ENCODE measurements around the gene LGMN. TPM values are rescaled to one million over a fixed set of nuclear protein-coding genes. Genes with fewer than 3 reads are reported as not detected.
A peak's percentile ranks its signal among the peaks of the same experiment; 100 is the strongest.
"Not testable (repeated sequence)": the region's sequence is repeated elsewhere in the genome, so short reads cannot be mapped to it uniquely, and the experiment has no call there.

LGMN gene
- total and polyA plus RNA-seq, 2 experiments from 2014 or later, result 205 to 243 TPM

DNA sequence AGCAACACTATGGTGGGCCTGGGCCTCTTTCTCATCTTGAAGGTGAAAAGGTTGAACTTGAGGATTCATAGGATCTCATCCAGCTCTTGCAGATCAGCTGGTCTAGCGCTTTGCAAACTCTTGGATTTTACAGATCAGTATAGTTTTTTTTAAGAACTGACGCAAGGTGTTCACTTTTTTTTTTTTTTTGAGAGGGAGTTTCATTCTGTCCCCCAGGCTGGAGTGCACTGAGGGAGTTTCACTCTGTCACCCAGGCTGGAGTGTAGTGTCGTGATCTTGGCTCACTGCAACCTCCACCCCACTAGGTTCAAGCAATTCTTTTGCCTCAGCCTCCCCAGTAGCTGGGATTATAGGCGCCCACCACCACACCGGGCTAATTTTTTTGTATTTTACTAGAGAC lies 20.4 kb upstream of the LGMN start:
- TF ChIP-seq, protein P1, sequence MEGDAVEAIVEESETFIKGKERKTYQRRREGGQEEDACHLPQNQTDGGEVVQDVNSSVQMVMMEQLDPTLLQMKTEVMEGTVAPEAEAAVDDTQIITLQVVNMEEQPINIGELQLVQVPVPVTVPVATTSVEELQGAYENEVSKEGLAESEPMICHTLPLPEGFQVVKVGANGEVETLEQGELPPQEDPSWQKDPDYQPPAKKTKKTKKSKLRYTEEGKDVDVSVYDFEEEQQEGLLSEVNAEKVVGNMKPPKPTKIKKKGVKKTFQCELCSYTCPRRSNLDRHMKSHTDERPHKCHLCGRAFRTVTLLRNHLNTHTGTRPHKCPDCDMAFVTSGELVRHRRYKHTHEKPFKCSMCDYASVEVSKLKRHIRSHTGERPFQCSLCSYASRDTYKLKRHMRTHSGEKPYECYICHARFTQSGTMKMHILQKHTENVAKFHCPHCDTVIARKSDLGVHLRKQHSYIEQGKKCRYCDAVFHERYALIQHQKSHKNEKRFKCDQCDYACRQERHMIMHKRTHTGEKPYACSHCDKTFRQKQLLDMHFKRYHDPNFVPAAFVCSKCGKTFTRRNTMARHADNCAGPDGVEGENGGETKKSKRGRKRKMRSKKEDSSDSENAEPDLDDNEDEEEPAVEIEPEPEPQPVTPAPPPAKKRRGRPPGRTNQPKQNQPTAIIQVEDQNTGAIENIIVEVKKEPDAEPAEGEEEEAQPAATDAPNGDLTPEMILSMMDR (IDR thresholded peaks at IDR 0.05; ENCODE audit: low read depth, low read length), result no peak

GRCh38 chr14:92768236-92768635 lies 19.8 kb upstream of the LGMN start:
- not testable (repeated sequence) for DNase-seq (ENCODE audit: low read depth in 1 of 2, low spot score in 1 of 2); H3K4me1 ChIP-seq (ENCODE audit: low read depth); H3K9me3 ChIP-seq (ENCODE audit: low read depth); H3K27me3 ChIP-seq; H3K4me3 ChIP-seq; H3K36me3 ChIP-seq; H3K27ac ChIP-seq

More for the DNA sequence above, 20.4 kb upstream of the LGMN start:
- H3K4me3 ChIP-seq, result no peak overlapping the region
- no peaks in the 10 kb centered on the region for H3K4me1 ChIP-seq (ENCODE audit: low read depth)
- DNase-seq (ENCODE audit: low read depth in 1 of 2, low spot score in 1 of 2), result no peak
- no peaks in the 10 kb centered on the region for H3K9me3 ChIP-seq (ENCODE audit: low read depth)
- H3K27me3 ChIP-seq, result no peaks in the 10 kb centered on the region
- H3K36me3 ChIP-seq, result no peaks in the 10 kb centered on the region
- H3K27ac ChIP-seq, result no peak overlapping the region

DNA sequence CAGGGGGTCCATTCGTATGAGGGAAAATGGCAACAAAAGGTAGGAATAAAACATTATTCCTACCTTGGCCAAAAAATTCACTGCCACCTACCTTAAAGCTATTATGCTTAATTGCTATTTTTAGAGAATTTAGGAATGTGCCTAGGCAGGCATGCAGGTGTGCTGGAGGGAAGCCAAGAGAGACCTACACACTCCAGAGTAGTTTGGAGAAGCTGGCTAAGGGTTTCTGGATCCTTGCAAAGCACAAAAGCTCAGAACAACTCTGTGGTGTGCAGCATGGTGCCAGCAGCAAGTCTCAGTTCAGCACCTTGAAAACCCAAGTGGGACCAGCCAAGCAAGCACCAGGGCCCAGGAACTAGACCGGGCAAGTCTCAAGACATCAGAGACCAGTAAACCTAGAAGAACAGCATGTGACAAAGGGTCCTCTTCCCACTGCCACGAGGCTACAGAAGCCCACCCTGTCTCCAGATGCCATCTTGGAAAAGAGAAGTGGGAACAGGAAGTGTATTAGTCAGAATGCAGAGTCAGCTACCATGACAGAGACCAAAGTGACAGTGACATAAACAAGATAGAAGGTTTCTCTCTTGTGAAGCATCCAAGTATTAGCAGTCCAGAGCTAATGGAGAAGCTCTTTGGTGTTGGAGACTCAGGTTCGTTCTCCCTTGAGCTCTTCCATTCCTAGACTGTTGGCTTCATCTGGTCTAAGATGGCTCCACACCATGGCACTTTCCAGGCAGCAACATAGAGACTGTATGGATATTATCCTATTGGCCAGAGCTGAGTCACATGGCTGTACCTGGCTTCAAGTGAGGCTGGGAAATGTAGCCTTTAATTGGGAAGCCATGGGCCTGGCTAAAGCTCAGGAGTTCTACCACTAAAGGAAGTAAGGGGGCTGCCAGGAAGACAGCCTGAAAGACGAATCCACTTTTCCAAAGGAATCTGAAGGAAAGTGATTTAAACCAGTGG lies 15.5 kb upstream of the LGMN start:
- not testable (repeated sequence) for H3K4me3 ChIP-seq; DNase-seq (ENCODE audit: low read depth in 1 of 2, low spot score in 1 of 2); H3K4me1 ChIP-seq (ENCODE audit: low read depth); H3K27me3 ChIP-seq; H3K27ac ChIP-seq; H3K9me3 ChIP-seq (ENCODE audit: low read depth); H3K36me3 ChIP-seq

GRCh38 chr14:92760524-92760805 lies 12.0 kb upstream of the LGMN start:
- peaks cover 5% of the 10 kb centered on the region for H3K4me1 ChIP-seq (ENCODE audit: low read depth)
- no peak overlapping the region for H3K27ac ChIP-seq
- TF ChIP-seq, protein P1 (IDR thresholded peaks at IDR 0.05; ENCODE audit: low read depth, low read length), result no peak
- H3K27me3 ChIP-seq, result no peaks in the 10 kb centered on the region
- no peaks in the 10 kb centered on the region for H3K9me3 ChIP-seq (ENCODE audit: low read depth)
- H3K36me3 ChIP-seq, result no peaks in the 10 kb centered on the region
- H3K4me3 ChIP-seq, result no peak overlapping the region
- no peak for DNase-seq (ENCODE audit: low read depth in 1 of 2, low spot score in 1 of 2)

GRCh38 chr14:92759679-92760523 lies 11.5 kb upstream of the LGMN start:
- Histone ChIP-seq H3K36me3 (no peaks in the 10 kb centered on the region), H3K4me3 (no peak overlapping the region)

DNA sequence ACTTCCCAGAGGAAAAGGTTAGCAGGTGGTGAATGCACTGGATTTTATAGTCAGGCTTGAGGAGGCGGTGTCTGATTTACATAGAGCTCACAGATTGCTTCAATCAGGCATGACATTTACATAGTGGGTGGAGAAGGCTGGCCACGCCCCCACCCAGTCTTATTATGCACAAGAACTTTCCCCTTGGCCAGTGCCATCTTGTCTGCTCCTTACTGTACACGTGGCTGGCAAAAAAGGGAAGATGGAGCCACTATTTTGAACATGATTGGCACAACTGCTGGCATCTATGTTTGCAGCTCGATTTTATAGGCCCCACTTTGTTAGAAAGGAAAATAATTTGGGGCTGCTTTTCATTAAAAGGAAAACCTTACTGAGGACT lies 10.9 kb upstream of the LGMN start:
- Histone ChIP-seq H3K4me1 (ENCODE audit: low read depth) (peaks cover 5% of the 10 kb centered on the region), H3K27ac (no peak overlapping the region), H3K9me3 (ENCODE audit: low read depth) (no peaks in the 10 kb centered on the region), H3K4me3 (no peak overlapping the region), H3K36me3 (no peaks in the 10 kb centered on the region), H3K27me3 (no peaks in the 10 kb centered on the region)
- TF ChIP-seq, protein P1 (IDR thresholded peaks at IDR 0.05; ENCODE audit: low read depth, low read length), result no peak
- peak; percentile 42 to 53 for DNase-seq (ENCODE audit: low read depth in 1 of 2, low spot score in 1 of 2)

More at GRCh38 chr14:92759679-92760523, 11.5 kb upstream of the LGMN start:
- Histone ChIP-seq H3K9me3 (ENCODE audit: low read depth) (no peaks in the 10 kb centered on the region), H3K4me1 (ENCODE audit: low read depth) (peaks cover 5% of the 10 kb centered on the region), H3K27ac (no peak overlapping the region), H3K27me3 (no peaks in the 10 kb centered on the region)
- DNase-seq (ENCODE audit: low read depth in 1 of 2, low spot score in 1 of 2), result no peak
- TF ChIP-seq, protein P1 (IDR thresholded peaks at IDR 0.05; ENCODE audit: low read depth, low read length), result no peak
